Measurements from ENCODE around the gene RSRC1. TPM values are rescaled to one million over a fixed set of nuclear protein-coding genes. Genes with fewer than 3 reads are reported as not detected.

RSRC1 gene
- total RNA-seq, 2 experiments from 2014 or later, result 37.4 to 38.8 TPM

- POLR2A ChIA-PET, result interaction anchor here (5.0 kb wide), 1 partner anchor 14 kb away, joined by 27 read pairs; the partner anchor contains the start of gene RSRC1
- Mint-ChIP-seq H3K4me3 (no peak overlapping the region), H3K27ac (no peak overlapping the region), H3K27me3 (peaks cover 88% of the 10 kb centered on the region), H3K9me3 (no peaks in the 10 kb centered on the region), H3K4me1 (peaks cover 18% of the 10 kb centered on the region), H3K36me3 (ENCODE audit: low read depth) (peaks cover 8% of the 10 kb centered on the region)
- DNase-seq, result no peak
- CTCF ChIA-PET, result interaction anchor here (0.9 to 1.7 kb wide), 3 partner anchors 10 to 339 kb away, joined by 3 to 4 read pairs (median 3); no protein-coding TSS in a partner anchor
Measured at GRCh38 chr3:158095111-158095813, 14.6 kb upstream of the RSRC1 start.

GRCh38 chr3:158095814-158096704 lies 13.8 kb upstream of the RSRC1 start:
- Mint-ChIP-seq H3K27ac (no peak overlapping the region), H3K9me3 (no peaks in the 10 kb centered on the region), H3K27me3 (peaks cover 88% of the 10 kb centered on the region), H3K4me1 (peaks cover 18% of the 10 kb centered on the region), H3K4me3 (no peak overlapping the region), H3K36me3 (ENCODE audit: low read depth) (peaks cover 8% of the 10 kb centered on the region)
- POLR2A ChIA-PET, result interaction anchor here (5.0 kb wide), 1 partner anchor 13 kb away, joined by 27 read pairs; the partner anchor contains the start of gene RSRC1
- CTCF ChIA-PET, result interaction anchor here (0.6 to 1.7 kb wide), 5 partner anchors 9 to 1254 kb away, joined by 3 to 6 read pairs (median 4); no protein-coding TSS in a partner anchor
- no peak for DNase-seq

GRCh38 chr3:158097081-158097592 lies 12.8 kb upstream of the RSRC1 start:
- peaks cover 91% of the 10 kb centered on the region for H3K27me3 Mint-ChIP-seq
- no peaks in the 10 kb centered on the region for H3K9me3 Mint-ChIP-seq
- POLR2A ChIA-PET, result interaction anchor here (5.0 kb wide), 1 partner anchor 12 kb away, joined by 27 read pairs; the partner anchor contains the start of gene RSRC1

GRCh38 chr3:158097593-158098308 lies 12.1 kb upstream of the RSRC1 start:
- ChIA-PET POLR2A (interaction anchor here (5.0 kb wide), 1 partner anchor 12 kb away, joined by 27 read pairs; the partner anchor contains the start of gene RSRC1), CTCF (interaction anchor here (0.6 to 1.4 kb wide), 2 partner anchors 11 to 12 kb away, joined by 3 read pairs; partner anchors contain the start of gene RSRC1)
- Mint-ChIP-seq H3K27ac (peak overlapping the region; percentile 19), H3K36me3 (ENCODE audit: low read depth) (peaks cover 11% of the 10 kb centered on the region), H3K4me1 (peaks cover 20% of the 10 kb centered on the region), H3K9me3 (no peaks in the 10 kb centered on the region), H3K27me3 (peaks cover 92% of the 10 kb centered on the region), H3K4me3 (peak overlapping the region; percentile 84)
- peak; percentile 80 for DNase-seq

More at GRCh38 chr3:158097081-158097592, 12.8 kb upstream of the RSRC1 start:
- Mint-ChIP-seq H3K4me3 (peak overlapping the region; percentile 84), H3K27ac (no peak overlapping the region), H3K4me1 (peaks cover 18% of the 10 kb centered on the region), H3K36me3 (ENCODE audit: low read depth) (peaks cover 8% of the 10 kb centered on the region)
- CTCF ChIA-PET, result no interaction called here
- DNase-seq, result no peak

GRCh38 chr3:158098309-158098639 lies 11.6 kb upstream of the RSRC1 start:
- Mint-ChIP-seq H3K27ac (peak overlapping the region; percentile 19), H3K27me3 (peaks cover 94% of the 10 kb centered on the region), H3K9me3 (no peaks in the 10 kb centered on the region), H3K4me1 (peaks cover 24% of the 10 kb centered on the region), H3K4me3 (peak overlapping the region; percentile 84), H3K36me3 (ENCODE audit: low read depth) (peaks cover 15% of the 10 kb centered on the region)
- CTCF ChIA-PET, result interaction anchor here (0.6 to 1.4 kb wide), 2 partner anchors 11 to 12 kb away, joined by 3 read pairs; partner anchors contain the start of gene RSRC1
- DNase-seq, result no peak
- POLR2A ChIA-PET, result interaction anchor here (0.6 to 5.0 kb wide), 2 partner anchors 11 to 214 kb away, joined by 3 to 27 read pairs; partner anchors contain the start of gene RSRC1

- POLR2A ChIA-PET, result interaction anchor here (0.6 to 5.0 kb wide), 2 partner anchors 10 to 213 kb away, joined by 3 to 27 read pairs; partner anchors contain the start of gene RSRC1
- no peak overlapping the region for H3K4me3 Mint-ChIP-seq
Measured at GRCh38 chr3:158098834-158099424, 11.0 kb upstream of the RSRC1 start.

GRCh38 chr3:158100681-158101080 lies 9.2 kb upstream of the RSRC1 start:
- POLR2A ChIA-PET, result no interaction called here
- Mint-ChIP-seq H3K27me3 (peaks cover 92% of the 10 kb centered on the region), H3K9me3 (no peaks in the 10 kb centered on the region), H3K27ac (no peak overlapping the region), H3K36me3 (ENCODE audit: low read depth) (peaks cover 18% of the 10 kb centered on the region), H3K4me3 (no peak overlapping the region), H3K4me1 (peaks cover 43% of the 10 kb centered on the region)
- DNase-seq, result no peak
- CTCF ChIA-PET, result no interaction called here

More at GRCh38 chr3:158098834-158099424, 11.0 kb upstream of the RSRC1 start:
- no peak for DNase-seq
- no peaks in the 10 kb centered on the region for H3K9me3 Mint-ChIP-seq
- peaks cover 94% of the 10 kb centered on the region for H3K27me3 Mint-ChIP-seq
- H3K27ac Mint-ChIP-seq, result no peak overlapping the region
- CTCF ChIA-PET, result interaction anchor here (1.1 to 1.4 kb wide), 2 partner anchors 9 to 11 kb away, joined by 3 read pairs; partner anchors contain the start of gene RSRC1
- peaks cover 31% of the 10 kb centered on the region for H3K4me1 Mint-ChIP-seq
- peaks cover 18% of the 10 kb centered on the region for H3K36me3 Mint-ChIP-seq (ENCODE audit: low read depth)

- Mint-ChIP-seq H3K36me3 (ENCODE audit: low read depth) (peaks cover 18% of the 10 kb centered on the region), H3K27ac (no peak overlapping the region), H3K27me3 (peaks cover 91% of the 10 kb centered on the region), H3K4me3 (no peak overlapping the region), H3K4me1 (peaks cover 45% of the 10 kb centered on the region), H3K9me3 (no peaks in the 10 kb centered on the region)
- POLR2A ChIA-PET, result no interaction called here
- CTCF ChIA-PET, result interaction anchor here (1.0 kb wide), 1 partner anchor 333 kb away, joined by 3 read pairs; no protein-coding TSS in a partner anchor
- no peak for DNase-seq
Measured at GRCh38 chr3:158101335-158102241, 8.3 kb upstream of the RSRC1 start.

GRCh38 chr3:158102242-158103080 lies 7.4 kb upstream of the RSRC1 start:
- ChIA-PET POLR2A (no interaction called here), CTCF (interaction anchor here (1.0 kb wide), 1 partner anchor 332 kb away, joined by 3 read pairs; no protein-coding TSS in a partner anchor)

GRCh38 chr3:158103081-158103886 lies 6.6 kb upstream of the RSRC1 start:
- no peak for DNase-seq
- Mint-ChIP-seq H3K27me3 (peaks cover 90% of the 10 kb centered on the region), H3K4me1 (peaks cover 44% of the 10 kb centered on the region), H3K9me3 (no peaks in the 10 kb centered on the region), H3K4me3 (peak overlapping the region; percentile 11), H3K27ac (peak overlapping the region; percentile 51), H3K36me3 (ENCODE audit: low read depth) (peaks cover 10% of the 10 kb centered on the region)
- ChIA-PET CTCF (no interaction called here), POLR2A (no interaction called here)

More at GRCh38 chr3:158102242-158103080, 7.4 kb upstream of the RSRC1 start:
- H3K9me3 Mint-ChIP-seq, result no peaks in the 10 kb centered on the region
- no peak overlapping the region for H3K4me3 Mint-ChIP-seq
- H3K27ac Mint-ChIP-seq, result peak overlapping the region; percentile 51
- DNase-seq, result no peak
- H3K4me1 Mint-ChIP-seq, result peaks cover 50% of the 10 kb centered on the region
- H3K27me3 Mint-ChIP-seq, result peaks cover 91% of the 10 kb centered on the region
- peaks cover 17% of the 10 kb centered on the region for H3K36me3 Mint-ChIP-seq (ENCODE audit: low read depth)

Measured in activated CD4-positive, alpha-beta memory T cell treated with anti-CD3 and anti-CD28 coated beads, Interleukin-2, amount 10 ng/mL, durations not matched to agents 7 days and 5 days (primary cell).